GM12872 (cell line): ENCODE results near the gene PHPT1.

Experiments
- TF ChIP-seq, protein P1 (sequence below): IDR thresholded peaks from 3 replicates; pipeline ENCODE4 v1.5.1; 2011; ENCODE audit warnings: low read depth, mild to moderate bottlenecking, low read length, moderate library complexity; ENCODE audit not compliant: insufficient read depth

The PHPT1 gene

DNA sequence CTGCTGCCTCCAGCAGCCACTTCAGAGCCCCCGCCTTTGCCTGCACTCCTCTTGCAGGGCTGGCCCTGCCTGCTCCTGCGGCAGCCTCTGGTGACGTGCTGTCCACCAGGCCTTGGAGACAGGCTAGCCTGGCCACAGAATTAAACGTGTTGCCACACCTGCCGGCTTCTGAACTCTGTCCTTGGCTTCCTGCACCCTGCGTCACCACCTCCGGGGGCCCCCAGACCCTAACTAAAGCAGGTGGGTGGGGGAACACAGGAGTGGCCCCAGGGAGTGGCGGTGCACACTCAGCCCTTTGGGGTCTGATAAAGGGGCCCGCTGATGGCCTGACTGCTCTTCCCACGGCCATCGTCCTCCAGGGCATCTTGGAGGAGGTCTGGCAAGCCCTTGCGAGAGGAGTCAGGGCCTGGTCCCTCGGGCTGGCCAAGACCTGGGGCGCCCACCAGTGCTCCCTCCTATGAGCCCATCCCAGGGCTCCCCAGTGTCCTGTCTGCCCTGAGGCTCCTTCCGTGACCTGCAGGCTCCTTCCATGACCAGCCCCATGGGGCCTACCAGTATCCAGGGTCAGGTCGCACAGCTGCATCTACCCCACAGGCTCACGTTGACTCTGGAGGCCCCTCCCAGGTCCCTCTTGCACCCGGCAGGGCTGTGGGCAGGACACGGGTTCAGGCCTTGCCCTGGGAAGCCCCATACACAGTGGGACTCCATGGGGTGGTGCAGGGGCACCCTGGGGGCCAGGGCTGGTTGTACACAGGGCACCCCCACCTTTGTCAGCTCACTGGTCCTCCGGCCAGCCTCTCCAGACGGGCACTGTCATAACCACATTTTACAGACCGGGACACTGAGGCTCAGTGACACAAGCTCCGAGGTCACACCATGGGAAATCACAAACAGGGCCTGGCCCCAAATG, 1.9 kb downstream of the PHPT1 start:
- TF ChIP-seq, protein P1, sequence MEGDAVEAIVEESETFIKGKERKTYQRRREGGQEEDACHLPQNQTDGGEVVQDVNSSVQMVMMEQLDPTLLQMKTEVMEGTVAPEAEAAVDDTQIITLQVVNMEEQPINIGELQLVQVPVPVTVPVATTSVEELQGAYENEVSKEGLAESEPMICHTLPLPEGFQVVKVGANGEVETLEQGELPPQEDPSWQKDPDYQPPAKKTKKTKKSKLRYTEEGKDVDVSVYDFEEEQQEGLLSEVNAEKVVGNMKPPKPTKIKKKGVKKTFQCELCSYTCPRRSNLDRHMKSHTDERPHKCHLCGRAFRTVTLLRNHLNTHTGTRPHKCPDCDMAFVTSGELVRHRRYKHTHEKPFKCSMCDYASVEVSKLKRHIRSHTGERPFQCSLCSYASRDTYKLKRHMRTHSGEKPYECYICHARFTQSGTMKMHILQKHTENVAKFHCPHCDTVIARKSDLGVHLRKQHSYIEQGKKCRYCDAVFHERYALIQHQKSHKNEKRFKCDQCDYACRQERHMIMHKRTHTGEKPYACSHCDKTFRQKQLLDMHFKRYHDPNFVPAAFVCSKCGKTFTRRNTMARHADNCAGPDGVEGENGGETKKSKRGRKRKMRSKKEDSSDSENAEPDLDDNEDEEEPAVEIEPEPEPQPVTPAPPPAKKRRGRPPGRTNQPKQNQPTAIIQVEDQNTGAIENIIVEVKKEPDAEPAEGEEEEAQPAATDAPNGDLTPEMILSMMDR, result no peak

DNA sequence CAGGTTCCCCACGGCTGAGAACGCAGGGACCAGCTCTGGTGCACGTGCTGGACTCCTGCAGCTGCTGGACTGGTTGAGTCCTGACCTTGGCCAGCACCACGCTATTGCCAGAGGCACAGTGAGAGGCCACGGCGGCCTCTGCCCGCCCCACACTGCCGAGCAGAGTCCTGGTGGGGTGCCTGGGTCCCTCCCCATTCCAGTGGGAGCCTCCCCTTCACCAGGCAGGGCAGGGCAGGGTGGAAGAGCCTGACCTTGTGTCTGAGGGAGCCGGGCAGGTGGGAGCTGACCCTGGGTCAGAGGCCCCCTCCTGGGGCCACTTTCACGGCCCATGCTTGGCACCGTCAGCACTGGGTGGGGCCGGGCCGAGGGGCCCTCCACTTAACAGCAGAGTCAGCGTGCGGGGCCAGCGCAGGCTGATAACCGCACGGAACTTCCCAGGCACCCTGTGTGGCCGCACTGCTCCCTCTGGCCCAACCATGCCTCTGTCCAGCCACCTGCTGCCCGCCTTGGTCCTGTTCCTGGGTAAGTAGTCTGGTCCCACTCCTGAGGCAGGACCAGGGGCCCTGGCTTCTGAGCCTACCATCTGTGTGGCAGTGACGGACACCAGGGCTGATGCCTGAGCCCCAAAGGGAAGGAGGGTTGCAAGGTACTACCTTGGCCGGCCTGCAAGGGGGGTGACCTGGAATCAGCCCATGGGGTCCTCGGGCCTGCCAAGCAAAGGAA, 2.9 kb downstream of the PHPT1 start, which contains the start of gene MAMDC4:
MAMDC4 (plus strand) TSS at position 406 of the 723 bp plus-strand sequence; CDS start at position 477, 71 bp downstream.
- TF ChIP-seq, protein P1, result no peak

DNA sequence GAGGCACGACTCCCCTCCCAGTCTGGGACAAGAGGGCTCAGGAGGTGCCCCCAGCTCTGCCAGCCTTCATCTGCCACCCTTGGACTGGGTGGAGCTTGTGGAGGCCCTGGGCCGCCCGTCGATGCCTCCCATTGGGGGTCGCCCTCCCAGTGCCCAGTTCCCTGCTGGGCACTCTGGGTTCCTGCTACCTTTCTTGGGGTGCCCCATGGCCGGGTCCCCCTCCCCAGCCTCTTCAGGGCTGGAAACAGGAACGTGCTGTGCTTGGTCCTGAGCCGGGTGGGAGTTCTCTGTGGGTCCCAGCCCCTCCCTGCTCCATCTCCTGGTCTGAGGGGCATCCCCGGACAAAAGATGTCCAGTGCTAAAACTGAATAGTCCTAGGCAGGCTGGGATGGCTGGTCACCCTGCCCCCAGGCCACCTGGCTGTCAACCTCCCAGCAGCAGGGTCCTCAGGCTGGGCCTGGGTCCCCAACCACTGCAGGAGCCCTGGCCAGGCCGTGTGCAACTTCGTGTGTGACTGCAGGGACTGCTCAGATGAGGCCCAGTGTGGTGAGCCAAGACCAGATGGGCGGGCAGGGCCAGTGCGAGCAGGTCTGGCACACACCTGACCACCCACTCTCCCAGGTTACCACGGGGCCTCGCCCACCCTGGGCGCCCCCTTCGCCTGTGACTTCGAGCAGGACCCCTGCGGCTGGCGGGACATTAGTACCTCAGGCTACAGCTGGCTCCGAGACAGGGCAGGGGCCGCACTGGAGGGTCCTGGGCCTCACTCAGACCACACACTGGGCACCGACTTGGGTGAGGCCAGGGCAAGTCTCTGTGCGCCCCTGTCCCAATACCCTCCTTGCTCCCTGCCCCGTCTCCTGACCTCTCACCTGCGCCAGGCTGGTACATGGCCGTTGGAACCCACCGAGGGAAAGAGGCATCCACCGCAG, 3.7 kb downstream of the PHPT1 start:
- TF ChIP-seq, protein P1, result no peak

DNA sequence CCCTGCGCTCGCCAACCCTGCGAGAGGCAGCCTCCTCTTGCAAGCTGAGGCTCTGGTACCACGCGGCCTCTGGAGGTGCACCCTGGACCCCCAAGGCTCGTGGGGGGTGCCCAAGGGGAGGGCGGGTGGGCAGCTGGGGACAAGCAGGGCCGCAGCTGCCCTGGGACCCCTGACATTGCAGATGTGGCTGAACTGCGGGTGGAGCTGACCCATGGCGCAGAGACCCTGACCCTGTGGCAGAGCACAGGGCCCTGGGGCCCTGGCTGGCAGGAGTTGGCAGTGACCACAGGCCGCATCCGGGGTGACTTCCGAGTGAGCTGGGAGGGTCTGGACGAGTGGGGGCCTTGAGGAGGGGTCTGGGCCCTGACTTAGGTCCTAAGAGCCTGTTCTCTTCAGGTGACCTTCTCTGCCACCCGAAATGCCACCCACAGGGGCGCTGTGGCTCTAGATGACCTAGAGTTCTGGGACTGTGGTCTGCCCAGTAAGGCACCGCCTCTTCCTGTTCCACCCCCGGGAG, 4.4 kb downstream of the PHPT1 start:
- TF ChIP-seq, protein P1, result peak; percentile 46

DNA sequence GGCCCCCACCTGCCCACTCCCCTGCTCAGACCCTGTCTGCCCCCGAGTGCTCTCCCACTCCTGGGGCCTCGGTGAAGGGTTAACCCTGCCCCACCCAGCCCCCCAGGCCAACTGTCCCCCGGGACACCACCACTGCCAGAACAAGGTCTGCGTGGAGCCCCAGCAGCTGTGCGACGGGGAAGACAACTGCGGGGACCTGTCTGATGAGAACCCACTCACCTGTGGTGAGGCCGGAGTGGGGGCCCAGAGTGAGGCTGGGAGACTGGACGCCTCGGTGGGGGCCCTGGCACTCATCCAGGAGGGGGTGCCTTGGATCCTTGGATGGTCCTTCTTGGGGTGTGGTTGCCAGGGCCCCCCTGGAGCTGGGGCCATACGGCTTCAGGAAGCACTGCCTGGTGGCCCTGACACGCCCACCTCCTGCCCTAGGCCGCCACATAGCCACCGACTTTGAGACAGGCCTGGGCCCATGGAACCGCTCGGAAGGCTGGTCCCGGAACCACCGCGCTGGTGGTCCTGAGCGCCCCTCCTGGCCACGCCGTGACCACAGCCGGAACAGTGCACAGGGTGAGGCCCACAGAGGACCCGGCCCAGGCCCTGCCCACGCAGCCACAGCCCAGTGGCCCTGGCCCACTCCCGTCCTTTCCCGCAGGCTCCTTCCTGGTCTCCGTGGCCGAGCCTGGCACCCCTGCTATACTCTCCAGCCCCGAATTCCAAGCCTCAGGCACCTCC, 5.1 kb downstream of the PHPT1 start:
- TF ChIP-seq, protein P1, result no peak

DNA sequence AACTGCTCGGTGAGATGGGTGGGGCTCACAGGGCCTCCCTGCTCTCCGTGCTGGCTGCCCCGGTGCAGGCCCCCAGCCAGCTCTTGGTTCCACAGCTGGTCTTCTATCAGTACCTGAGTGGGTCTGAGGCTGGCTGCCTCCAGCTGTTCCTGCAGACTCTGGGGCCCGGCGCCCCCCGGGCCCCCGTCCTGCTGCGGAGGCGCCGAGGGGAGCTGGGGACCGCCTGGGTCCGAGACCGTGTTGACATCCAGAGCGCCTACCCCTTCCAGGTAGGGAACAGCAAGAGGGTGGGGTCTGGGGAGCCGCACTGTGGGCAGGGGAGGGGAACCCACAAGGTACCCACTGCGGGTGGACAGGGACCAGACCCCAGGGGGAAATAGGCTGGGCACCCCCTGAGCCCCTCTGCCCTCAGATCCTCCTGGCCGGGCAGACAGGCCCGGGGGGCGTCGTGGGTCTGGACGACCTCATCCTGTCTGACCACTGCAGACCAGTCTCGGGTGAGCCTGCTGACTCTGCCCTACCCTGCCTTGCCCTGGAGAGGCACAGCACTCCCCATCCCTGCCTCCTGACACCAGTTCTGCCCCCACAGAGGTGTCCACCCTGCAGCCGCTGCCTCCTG, 5.7 kb downstream of the PHPT1 start:
- TF ChIP-seq, protein P1, result no peak
